ENCODE data around the gene ZNF256. TPM values are rescaled to one million over a fixed set of nuclear protein-coding genes. Genes with fewer than 3 reads are reported as not detected.

Gene ZNF256
- total RNA-seq (2022; extraction: Qiagen RNA extraction; ENCODE audit: low read depth): 1.2 to 1.8 TPM (median 1.3 TPM) in 5 replicates

DNA sequence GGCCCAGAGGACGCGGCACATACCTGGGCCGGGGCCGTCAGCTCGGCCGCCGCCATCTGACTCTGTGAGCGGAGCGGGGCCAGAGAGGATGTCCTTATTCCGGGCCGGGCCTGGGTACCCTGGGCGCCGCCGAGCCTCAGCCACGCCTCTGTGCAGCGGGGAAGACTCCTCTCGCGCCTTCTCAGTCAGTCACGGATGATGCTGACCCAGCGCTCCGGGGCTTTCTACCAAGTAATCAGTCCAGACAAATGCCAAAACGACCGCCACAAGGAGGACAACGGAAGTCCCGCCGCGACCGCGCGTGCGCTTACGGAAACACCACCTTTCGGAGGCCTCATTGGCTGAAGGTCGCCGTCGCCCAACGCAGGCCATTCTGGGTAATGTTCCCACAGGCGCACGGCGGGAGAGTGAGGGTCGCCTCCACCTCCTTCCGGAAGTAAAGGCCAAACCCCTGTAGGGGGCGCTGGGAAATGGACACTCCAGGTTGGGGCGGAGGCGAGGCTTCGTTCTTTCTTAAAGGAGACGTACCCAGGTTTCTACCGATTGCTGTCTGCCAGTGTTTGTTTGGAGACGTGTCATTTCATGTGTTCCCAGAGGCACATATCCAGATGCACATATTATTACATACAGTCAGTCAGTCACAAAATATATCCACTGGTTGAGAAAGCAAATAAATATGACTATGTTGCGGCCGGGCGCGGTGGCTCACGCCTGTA, at the start of gene ZNF256:
ZNF256 (minus strand) TSS at position 288 of the 716 bp plus-strand sequence; CDS start at position 56, 232 bp downstream.

DNA sequence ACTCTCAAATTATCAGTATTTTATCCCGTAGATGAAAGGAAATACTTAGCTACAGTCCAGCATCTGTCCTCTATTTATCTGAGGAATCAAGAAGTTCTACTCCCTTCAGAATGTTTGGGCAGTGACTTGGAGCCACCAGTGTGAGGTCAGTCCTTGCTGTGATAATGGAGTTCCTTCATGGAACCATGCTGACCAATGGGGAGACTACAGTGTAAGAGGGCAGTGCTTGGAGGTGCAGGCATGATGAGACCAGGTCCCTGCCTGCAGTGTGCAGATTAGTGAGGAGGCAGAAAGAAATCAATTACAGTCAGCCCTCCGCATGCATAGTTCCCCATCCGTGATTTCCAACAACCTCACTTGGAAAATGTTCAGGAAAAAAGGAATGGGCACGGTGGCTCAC, 26.9 kb upstream of the ZNF256 start, which contains the start of gene C19orf18:
C19orf18 (minus strand) TSS at position 101 of the 400 bp plus-strand sequence. CDS start 102 bp downstream, outside the sequence.

DNA sequence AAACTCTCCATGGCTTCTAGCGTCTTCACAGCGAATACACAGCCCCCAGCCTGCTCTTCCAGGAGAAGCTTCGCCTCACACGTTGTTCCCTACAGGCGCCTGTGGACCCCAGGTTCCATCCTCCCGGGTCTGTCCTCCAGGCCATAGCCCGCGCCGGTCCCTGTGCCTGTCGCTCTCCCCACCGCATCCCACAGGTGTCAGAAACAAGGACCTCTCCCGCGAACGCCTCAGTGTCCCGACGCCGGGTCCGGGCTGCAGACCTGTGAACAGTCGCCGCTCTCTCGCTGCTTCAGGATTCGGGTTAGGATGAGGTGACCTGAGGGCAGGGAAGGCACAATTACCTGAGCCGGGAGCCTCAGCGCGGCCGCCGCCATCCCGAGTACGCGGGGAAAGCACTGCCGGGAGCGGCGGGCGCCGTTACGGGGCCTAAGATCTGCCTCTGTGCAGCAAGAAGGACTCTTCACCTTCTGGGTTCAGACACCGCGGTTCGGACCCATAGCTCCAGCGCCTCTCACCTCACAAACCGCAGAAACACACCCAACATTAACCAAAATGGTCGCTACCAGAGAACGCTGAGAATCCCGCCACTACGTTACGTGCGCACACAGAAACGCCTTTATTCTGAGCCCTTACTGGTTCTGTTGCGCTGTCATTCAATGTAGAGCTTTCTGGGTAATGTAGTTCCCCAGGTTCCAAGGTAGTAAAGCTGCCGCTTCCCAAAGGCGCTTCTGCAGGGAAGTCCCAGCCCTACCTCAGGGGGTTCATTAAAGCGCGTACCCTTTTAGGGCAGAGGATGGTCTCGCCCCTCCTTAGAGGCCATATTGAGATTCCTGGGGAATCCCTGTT, 12.5 kb downstream of the ZNF256 start, which contains the start of gene ZNF418:
ZNF418 (minus strand) TSS at position 583 of the 846 bp plus-strand sequence. CDS start 1,580 bp downstream, outside the sequence.

DNA sequence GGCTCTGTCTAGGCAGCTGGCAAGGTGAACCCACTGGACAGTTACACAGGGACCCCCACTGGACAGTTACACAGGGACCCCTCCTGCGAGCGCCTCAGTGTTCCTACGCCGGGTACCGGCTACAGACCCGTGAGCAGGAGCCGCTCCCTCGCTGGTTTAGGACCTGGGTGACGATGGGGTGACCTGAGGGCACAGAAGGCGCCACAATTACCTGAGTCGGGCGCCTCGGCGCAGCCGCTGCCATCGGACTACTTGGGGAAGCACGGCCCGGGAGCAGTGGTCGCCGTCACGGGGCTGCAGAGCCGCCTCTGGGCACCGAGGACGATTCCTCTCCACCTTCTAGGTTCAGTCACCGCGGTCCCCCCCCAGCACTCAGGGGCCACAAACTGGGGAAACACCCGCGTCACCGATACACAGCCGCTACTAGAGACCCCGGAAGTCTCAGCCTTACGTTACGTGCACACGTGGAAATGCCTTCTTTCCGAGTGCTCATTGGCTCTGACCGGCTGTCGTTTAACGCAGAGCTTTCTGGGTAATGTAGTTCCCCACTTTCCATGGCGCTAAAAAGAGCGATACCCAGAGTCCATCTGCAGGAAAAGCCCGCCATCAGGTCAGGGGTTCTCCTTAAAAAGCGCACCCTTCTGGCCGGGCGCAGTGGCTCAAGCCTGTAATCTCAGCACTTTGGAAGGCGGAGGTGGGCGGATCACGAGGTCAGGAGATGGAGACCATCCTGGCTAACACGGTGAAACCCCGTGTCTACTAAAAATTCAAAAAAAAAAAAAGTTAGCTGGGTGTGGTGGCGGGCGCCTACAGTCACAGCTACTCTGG, 31.1 kb downstream of the ZNF256 start, which contains the start of gene ZNF417:
ZNF417 (minus strand) TSS at position 425 of the 828 bp plus-strand sequence; CDS start at position 244, 181 bp downstream.

Other genes starting within 250 kb of the ZNF256 start
- not detected in 5 replicates for gene ZNF154, start 238.5 kb downstream of the ZNF256 start, total RNA-seq (2022; extraction: Qiagen RNA extraction; ENCODE audit: low read depth)
- 0.73 to 1.0 TPM (median 0.80 TPM) in 5 replicates for gene ZNF671, start 220.1 kb downstream of the ZNF256 start, total RNA-seq (2022; extraction: Qiagen RNA extraction; ENCODE audit: low read depth)
- gene ZNF776, start 200.9 kb downstream of the ZNF256 start, total RNA-seq (2022; extraction: Qiagen RNA extraction; ENCODE audit: low read depth): 4.3 to 6.2 TPM (median 5.1 TPM) in 5 replicates
- gene ZNF586, start 178.0 kb downstream of the ZNF256 start, total RNA-seq (2022; extraction: Qiagen RNA extraction; ENCODE audit: low read depth): 5.6 to 7.8 TPM (median 6.4 TPM) in 5 replicates
- gene ZNF552, start 132.8 kb downstream of the ZNF256 start, total RNA-seq (2022; extraction: Qiagen RNA extraction; ENCODE audit: low read depth): 4.5 to 6.3 TPM (median 5.4 TPM) in 5 replicates
- gene ZNF587B, start 117.4 kb downstream of the ZNF256 start, total RNA-seq (2022; extraction: Qiagen RNA extraction; ENCODE audit: low read depth): 7.5 to 11.4 TPM (median 8.0 TPM) in 5 replicates
- gene ZNF587, start 97.8 kb downstream of the ZNF256 start, total RNA-seq (2022; extraction: Qiagen RNA extraction; ENCODE audit: low read depth): 4.8 to 7.8 TPM (median 6.4 TPM) in 5 replicates
- 1.8 to 2.6 TPM (median 2.5 TPM) in 5 replicates for gene ZNF814, start 58.7 kb downstream of the ZNF256 start, total RNA-seq (2022; extraction: Qiagen RNA extraction; ENCODE audit: low read depth)
- gene ZNF417, start 31.1 kb downstream of the ZNF256 start, total RNA-seq (2022; extraction: Qiagen RNA extraction; ENCODE audit: low read depth): 2.5 to 4.8 TPM (median 4.1 TPM) in 5 replicates
- 0.74 to 1.7 TPM (median 0.82 TPM) in 5 replicates for gene ZNF418, start 12.3 kb downstream of the ZNF256 start, total RNA-seq (2022; extraction: Qiagen RNA extraction; ENCODE audit: low read depth)
- 0.15 TPM in 1 of 5 replicates, not detected in the others for gene C19orf18, start 26.8 kb upstream of the ZNF256 start, total RNA-seq (2022; extraction: Qiagen RNA extraction; ENCODE audit: low read depth)
- 1.3 to 3.0 TPM (median 2.7 TPM) in 5 replicates for gene ZNF606, start 55.1 kb upstream of the ZNF256 start, total RNA-seq (2022; extraction: Qiagen RNA extraction; ENCODE audit: low read depth)
- gene ZSCAN1, start 86.3 kb upstream of the ZNF256 start, total RNA-seq (2022; extraction: Qiagen RNA extraction; ENCODE audit: low read depth): not detected in 5 replicates
- gene ZNF135, start 111.6 kb upstream of the ZNF256 start, total RNA-seq (2022; extraction: Qiagen RNA extraction; ENCODE audit: low read depth): not detected in 5 replicates
- gene ZSCAN18, start 150.5 kb upstream of the ZNF256 start, total RNA-seq (2022; extraction: Qiagen RNA extraction; ENCODE audit: low read depth): 2.2 to 2.8 TPM (median 2.3 TPM) in 5 replicates
- 2.6 to 3.4 TPM (median 3.0 TPM) in 5 replicates for gene ZNF329, start 203.1 kb upstream of the ZNF256 start, total RNA-seq (2022; extraction: Qiagen RNA extraction; ENCODE audit: low read depth)
- gene ZNF274, start 235.4 kb upstream of the ZNF256 start, total RNA-seq (2022; extraction: Qiagen RNA extraction; ENCODE audit: low read depth): 11.6 to 15.7 TPM (median 13.2 TPM) in 5 replicates